K562 (cell line): ENCODE measurements around the gene CLASP1. TPM values are rescaled to one million over a fixed set of nuclear protein-coding genes. Genes with fewer than 3 reads are reported as not detected.

ENCODE experiments used
- BCOR ChIP-seq: fragments of 450-650 bp; IDR thresholded peaks from 2 replicates; pipeline ENCODE4 v1.6.1; 2016
- CBX3 ChIP-seq, 2 experiments: IDR thresholded peaks; 1 replicate in 1 of 2; 2 replicates in 1 of 2; pipeline ENCODE4 v1.6.1; 2012; ENCODE audit warnings: inconsistent platforms in 2 of 2, low read length in 2 of 2, borderline replicate concordance in 1 of 2, control low read depth in 1 of 2
- CREM ChIP-seq: IDR thresholded peaks from 2 replicates; pipeline ENCODE4 v1.6.1; 2014; ENCODE audit warnings: antibody characterized with exemption, low read depth
- GATAD2A ChIP-seq: fragments of 450-650 bp; IDR thresholded peaks from 2 replicates; pipeline ENCODE4 v1.6.1; 2017
- ILK ChIP-seq: fragments of 450-650 bp; IDR thresholded peaks from 2 replicates; pipeline ENCODE4 v1.6.1; 2016; ENCODE audit warnings: missing genetic modification characterization, low read depth, mild to moderate bottlenecking, missing compliant biosample characterization, moderate library complexity, borderline replicate concordance
- KLF10 ChIP-seq: fragments of 250-450 bp; sonication (Bioruptor Pico); IDR thresholded peaks from 2 replicates; pipeline ENCODE4 v1.6.1; 2021; ENCODE audit warnings: matching md5 sums
- LCOR ChIP-seq: sonication (generic); formaldehyde crosslinking; IDR thresholded peaks from 2 replicates; pipeline ENCODE4 v1.8.0; 2022; ENCODE audit warnings: mild to moderate bottlenecking, missing genetic modification reagents
- POLR3A ChIP-seq: IDR thresholded peaks from 2 replicates; pipeline ENCODE4 v1.6.1; 2011; ENCODE audit warnings: borderline replicate concordance, mild to moderate bottlenecking, moderate library complexity; ENCODE audit not compliant: insufficient read length, insufficient read depth; ENCODE audit errors: extremely low read depth
- RBFOX2 ChIP-seq: fragments of 200-400 bp; formaldehyde crosslinking; IDR thresholded peaks from 2 replicates; pipeline ENCODE4 v1.6.1; 2017; ENCODE audit warnings: low read depth, mild to moderate bottlenecking, low read length, moderate library complexity
- SP2 ChIP-seq: IDR thresholded peaks from 2 replicates; pipeline ENCODE4 v1.6.1; 2011; ENCODE audit warnings: mild to moderate bottlenecking, low read depth, low read length, moderate library complexity; ENCODE audit not compliant: poor library complexity, severe bottlenecking; ENCODE audit errors: extremely low read depth
- TBL1XR1 ChIP-seq, 2 experiments: IDR thresholded peaks; 2 replicates each; pipeline ENCODE4 v1.6.1; 2012; ENCODE audit warnings: improper control_type of control experiment in 2 of 2, low read length in 2 of 2, mild to moderate bottlenecking in 1 of 2
- TCF7 ChIP-seq: sonication (generic); IDR thresholded peaks from 2 replicates; pipeline ENCODE4 v1.6.1; 2016; ENCODE audit warnings: antibody characterized with exemption, borderline replicate concordance
- ZNF24 ChIP-seq: fragments of 450-650 bp; IDR thresholded peaks from 2 replicates; pipeline ENCODE4 v1.6.1; 2016
- ZNF408 ChIP-seq: fragments of 250-450 bp; sonication (Bioruptor Pico); IDR thresholded peaks from 2 replicates; pipeline ENCODE4 v1.4.0; 2020; ENCODE audit warnings: low read depth, mild to moderate bottlenecking, moderate library complexity
- polyA plus RNA-seq, 8 experiments: library from polyadenylated mRNA; depleted of rRNA in 4 of 8; stranded (reverse) in 5 of 8; unstranded in 3 of 8; fragments of >200 nt; fragmentation: Nextera tagmentation in 2 of 8; fragmentation: Illumina TruSeq in 1 of 8; extraction: Ambion mirVana in 2 of 8; extraction: Trizol in 1 of 8; gene quantifications; 2 replicates each; pipeline versions ENCODE4 v1.2.1 to v1.2.3, GENCODE V29; 2011 to 2014; ENCODE audit warnings: inconsistent platforms in 1 of 8, missing spikeins in 1 of 8
- total RNA-seq, 7 experiments: library from RNA; depleted of rRNA in 6 of 7; stranded (reverse); fragments of >200 nt in 6 of 7; fragmentation: Illumina TruSeq in 2 of 7; extraction: Trizol in 2 of 7; gene quantifications; 2 replicates each; pipeline versions ENCODE4 v1.2.1 to v1.2.3, GENCODE V29; 2011 to 2021; ENCODE audit warnings: low replicate concordance in 1 of 7
- TF ChIP-seq, protein P1 (sequence below): fragments of 200-800 bp; sonication (Bioruptor generic); IDR thresholded peaks from 2 replicates; pipeline ENCODE4 v1.6.1; 2016; ENCODE audit warnings: missing genetic modification characterization, missing compliant biosample characterization
- TF ChIP-seq, protein P2 (sequence below): fragments of 250-450 bp; sonication (Bioruptor Pico); IDR thresholded peaks from 2 replicates; pipeline ENCODE4 v1.5.0; 2022; ENCODE audit warnings: mild to moderate bottlenecking
- TF ChIP-seq, protein P3 (sequence below), 2 experiments: fragments of 450-650 bp in 1 of 2; sonication (generic) in 1 of 2; formaldehyde crosslinking in 1 of 2; IDR thresholded peaks in 1 of 2; conservative IDR thresholded peaks in 1 of 2; 2 replicates each; pipeline versions ENCODE4 v1.6.1 to v1.8.1; 2016 to 2023; ENCODE audit warnings: mild to moderate bottlenecking in 2 of 2, moderate library complexity in 2 of 2, inconsistent platforms in 1 of 2, missing genetic modification reagents in 1 of 2

The CLASP1 gene
- total and polyA plus RNA-seq, 9 of the 15 experiments (the other 6 are each of a cell fraction or from before 2014, with no cell fraction given), result 1.7 to 40.3 (median 20.7) TPM

DNA sequence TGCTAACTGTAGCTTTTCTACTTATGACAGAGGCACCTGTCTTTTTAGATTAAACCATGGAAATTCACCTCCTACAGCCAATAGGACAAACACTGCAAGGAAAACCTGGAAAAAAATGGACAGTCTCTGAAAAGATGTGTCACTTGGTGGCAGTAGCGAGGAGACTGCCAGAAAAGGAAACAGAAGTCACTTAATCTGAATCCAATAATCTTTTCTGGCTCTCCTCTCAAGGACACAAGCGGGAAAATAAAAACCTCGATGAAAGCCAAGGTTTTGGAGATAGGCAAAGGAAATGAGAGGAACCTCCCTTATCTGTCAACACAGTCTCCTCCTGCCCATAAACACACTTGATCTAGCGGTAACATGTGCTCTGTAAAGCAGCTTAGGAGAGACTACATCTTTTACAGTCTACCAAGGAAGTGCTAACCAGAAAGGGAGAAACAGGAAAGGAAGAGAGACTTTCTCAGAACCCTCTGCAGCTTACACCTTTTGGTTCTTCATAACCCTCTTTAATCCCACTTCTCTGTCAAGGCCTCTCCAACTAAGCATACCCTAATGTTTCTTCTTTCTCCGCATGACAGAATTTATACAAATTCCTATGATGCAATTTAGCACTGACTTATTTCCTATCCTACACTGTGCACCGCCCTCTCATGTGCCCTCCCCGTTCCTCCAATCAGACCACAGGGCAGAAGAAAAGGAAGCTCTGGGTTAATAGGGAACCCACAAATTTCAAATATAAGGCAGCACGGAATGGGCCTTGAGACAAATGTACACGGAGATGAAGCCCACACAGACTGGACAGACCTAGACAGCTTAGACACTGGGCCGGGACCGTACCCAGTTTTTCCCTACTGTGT lies 52.8 kb downstream of the CLASP1 start (continued):
- TF ChIP-seq, protein P1, sequence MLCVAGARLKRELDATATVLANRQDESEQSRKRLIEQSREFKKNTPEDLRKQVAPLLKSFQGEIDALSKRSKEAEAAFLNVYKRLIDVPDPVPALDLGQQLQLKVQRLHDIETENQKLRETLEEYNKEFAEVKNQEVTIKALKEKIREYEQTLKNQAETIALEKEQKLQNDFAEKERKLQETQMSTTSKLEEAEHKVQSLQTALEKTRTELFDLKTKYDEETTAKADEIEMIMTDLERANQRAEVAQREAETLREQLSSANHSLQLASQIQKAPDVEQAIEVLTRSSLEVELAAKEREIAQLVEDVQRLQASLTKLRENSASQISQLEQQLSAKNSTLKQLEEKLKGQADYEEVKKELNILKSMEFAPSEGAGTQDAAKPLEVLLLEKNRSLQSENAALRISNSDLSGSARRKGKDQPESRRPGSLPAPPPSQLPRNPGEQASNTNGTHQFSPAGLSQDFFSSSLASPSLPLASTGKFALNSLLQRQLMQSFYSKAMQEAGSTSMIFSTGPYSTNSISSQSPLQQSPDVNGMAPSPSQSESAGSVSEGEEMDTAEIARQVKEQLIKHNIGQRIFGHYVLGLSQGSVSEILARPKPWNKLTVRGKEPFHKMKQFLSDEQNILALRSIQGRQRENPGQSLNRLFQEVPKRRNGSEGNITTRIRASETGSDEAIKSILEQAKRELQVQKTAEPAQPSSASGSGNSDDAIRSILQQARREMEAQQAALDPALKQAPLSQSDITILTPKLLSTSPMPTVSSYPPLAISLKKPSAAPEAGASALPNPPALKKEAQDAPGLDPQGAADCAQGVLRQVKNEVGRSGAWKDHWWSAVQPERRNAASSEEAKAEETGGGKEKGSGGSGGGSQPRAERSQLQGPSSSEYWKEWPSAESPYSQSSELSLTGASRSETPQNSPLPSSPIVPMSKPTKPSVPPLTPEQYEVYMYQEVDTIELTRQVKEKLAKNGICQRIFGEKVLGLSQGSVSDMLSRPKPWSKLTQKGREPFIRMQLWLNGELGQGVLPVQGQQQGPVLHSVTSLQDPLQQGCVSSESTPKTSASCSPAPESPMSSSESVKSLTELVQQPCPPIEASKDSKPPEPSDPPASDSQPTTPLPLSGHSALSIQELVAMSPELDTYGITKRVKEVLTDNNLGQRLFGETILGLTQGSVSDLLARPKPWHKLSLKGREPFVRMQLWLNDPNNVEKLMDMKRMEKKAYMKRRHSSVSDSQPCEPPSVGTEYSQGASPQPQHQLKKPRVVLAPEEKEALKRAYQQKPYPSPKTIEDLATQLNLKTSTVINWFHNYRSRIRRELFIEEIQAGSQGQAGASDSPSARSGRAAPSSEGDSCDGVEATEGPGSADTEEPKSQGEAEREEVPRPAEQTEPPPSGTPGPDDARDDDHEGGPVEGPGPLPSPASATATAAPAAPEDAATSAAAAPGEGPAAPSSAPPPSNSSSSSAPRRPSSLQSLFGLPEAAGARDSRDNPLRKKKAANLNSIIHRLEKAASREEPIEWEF (CRISPR knock-in tag), result peak; percentile 63; the same call in 1 of the 2 replicates
- TF ChIP-seq CBX3 (IDR thresholded peaks at IDR 0.05; ENCODE audit: borderline replicate concordance in 1 of 2, low read length in 2 of 2) (peak in 1 of 2 experiments; percentile 91; a peak in 2 of 3 replicates), TCF7 (no peak), POLR3A (no peak), BCOR (peak; percentile 77), ZNF408 (CRISPR knock-in tag) (no peak), KLF10 (CRISPR knock-in tag) (no peak), TBL1XR1 (IDR thresholded peaks at IDR 0.05; ENCODE audit: low read length in 2 of 2) (peak; percentile 58 to 93; a peak in 3 of 4 replicates), SP2 (no peak), ZNF24 (peak; percentile 55), RBFOX2 (peak; percentile 65), GATAD2A (no peak), CREM (peak; percentile 55; the same call in 1 of the 2 replicates), ILK (tag) (no peak), LCOR (CRISPR knock-in tag) (peak; percentile 62; the same call in 1 of the 2 replicates)
- TF ChIP-seq, protein P2, sequence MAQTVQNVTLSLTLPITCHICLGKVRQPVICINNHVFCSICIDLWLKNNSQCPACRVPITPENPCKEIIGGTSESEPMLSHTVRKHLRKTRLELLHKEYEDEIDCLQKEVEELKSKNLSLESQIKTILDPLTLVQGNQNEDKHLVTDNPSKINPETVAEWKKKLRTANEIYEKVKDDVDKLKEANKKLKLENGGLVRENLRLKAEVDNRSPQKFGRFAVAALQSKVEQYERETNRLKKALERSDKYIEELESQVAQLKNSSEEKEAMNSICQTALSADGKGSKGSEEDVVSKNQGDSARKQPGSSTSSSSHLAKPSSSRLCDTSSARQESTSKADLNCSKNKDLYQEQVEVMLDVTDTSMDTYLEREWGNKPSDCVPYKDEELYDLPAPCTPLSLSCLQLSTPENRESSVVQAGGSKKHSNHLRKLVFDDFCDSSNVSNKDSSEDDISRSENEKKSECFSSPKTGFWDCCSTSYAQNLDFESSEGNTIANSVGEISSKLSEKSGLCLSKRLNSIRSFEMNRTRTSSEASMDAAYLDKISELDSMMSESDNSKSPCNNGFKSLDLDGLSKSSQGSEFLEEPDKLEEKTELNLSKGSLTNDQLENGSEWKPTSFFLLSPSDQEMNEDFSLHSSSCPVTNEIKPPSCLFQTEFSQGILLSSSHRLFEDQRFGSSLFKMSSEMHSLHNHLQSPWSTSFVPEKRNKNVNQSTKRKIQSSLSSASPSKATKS, result no peak
- TF ChIP-seq, protein P3, sequence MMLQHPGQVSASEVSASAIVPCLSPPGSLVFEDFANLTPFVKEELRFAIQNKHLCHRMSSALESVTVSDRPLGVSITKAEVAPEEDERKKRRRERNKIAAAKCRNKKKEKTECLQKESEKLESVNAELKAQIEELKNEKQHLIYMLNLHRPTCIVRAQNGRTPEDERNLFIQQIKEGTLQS (IDR thresholded peaks at IDR 0.05), result peak; percentile 93
- TF ChIP-seq, protein P3 (CRISPR knock-in tag; conservative IDR thresholded peaks at IDR 0.05), result 0 out of 2 replicates have a peak, but pooled peaks have one; percentile 27
